Kidney epithelial cell (primary cell): ENCODE results near the gene SC5D. TPM values are rescaled to one million over a fixed set of nuclear protein-coding genes. Genes with fewer than 3 reads are reported as not detected.
A peak's percentile ranks its signal among the peaks of the same experiment; 100 is the strongest.

Experiments
- DNase-seq: peaks from one replicate; pipeline ENCODE4 v3.0.0-alpha.2; 2010; ENCODE audit warnings: low read depth
- H3K27me3 ChIP-seq: 2 replicates; pipeline ENCODE4 v1.6.0; 2011; ENCODE audit warnings: low read length; ENCODE audit not compliant: control insufficient read depth, insufficient read depth
- H3K36me3 ChIP-seq: 2 replicates; pipeline ENCODE4 v1.5.1; 2011; ENCODE audit warnings: low read length; ENCODE audit not compliant: control insufficient read depth, insufficient read depth
- H3K4me3 ChIP-seq: 2 replicates; pipeline ENCODE4 v1.5.1; 2011; ENCODE audit warnings: low read depth, mild to moderate bottlenecking, control low read depth, low read length
- total RNA-seq: library from RNA; depleted of rRNA; stranded (reverse); fragments of >200 nt; gene quantifications from 2 replicates; pipeline ENCODE4 v1.2.3, GENCODE V29; 2015
- TF ChIP-seq, protein P1 (sequence below): IDR thresholded peaks from 2 replicates; pipeline ENCODE4 v1.5.1; 2011; ENCODE audit warnings: mild to moderate bottlenecking, moderate library complexity, low read length, control low read depth, inconsistent platforms; ENCODE audit not compliant: insufficient read depth, poor library complexity, severe bottlenecking

SC5D gene
- total RNA-seq, 1 donor from 2014 or later, result 34.5 TPM

DNA sequence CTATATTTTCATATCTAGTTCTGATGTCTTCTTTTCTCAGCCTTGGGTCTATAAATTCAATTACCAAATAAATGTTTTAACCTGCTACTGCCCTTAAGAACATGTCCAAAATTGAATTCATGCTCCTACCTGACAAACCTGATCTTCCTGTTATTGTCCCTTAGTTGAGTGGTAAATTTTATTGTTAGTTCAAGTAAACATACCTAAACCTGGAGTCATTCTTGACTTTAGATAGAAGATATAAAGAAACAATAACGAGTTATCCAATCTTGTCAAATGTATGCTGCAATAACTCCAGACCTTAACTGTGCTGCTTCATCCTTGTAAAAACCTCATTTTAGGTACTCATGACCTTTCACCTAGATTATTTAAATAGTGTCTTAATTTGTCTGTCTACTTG lies 34.6 kb upstream of the SC5D start:
- TF ChIP-seq, protein P1, sequence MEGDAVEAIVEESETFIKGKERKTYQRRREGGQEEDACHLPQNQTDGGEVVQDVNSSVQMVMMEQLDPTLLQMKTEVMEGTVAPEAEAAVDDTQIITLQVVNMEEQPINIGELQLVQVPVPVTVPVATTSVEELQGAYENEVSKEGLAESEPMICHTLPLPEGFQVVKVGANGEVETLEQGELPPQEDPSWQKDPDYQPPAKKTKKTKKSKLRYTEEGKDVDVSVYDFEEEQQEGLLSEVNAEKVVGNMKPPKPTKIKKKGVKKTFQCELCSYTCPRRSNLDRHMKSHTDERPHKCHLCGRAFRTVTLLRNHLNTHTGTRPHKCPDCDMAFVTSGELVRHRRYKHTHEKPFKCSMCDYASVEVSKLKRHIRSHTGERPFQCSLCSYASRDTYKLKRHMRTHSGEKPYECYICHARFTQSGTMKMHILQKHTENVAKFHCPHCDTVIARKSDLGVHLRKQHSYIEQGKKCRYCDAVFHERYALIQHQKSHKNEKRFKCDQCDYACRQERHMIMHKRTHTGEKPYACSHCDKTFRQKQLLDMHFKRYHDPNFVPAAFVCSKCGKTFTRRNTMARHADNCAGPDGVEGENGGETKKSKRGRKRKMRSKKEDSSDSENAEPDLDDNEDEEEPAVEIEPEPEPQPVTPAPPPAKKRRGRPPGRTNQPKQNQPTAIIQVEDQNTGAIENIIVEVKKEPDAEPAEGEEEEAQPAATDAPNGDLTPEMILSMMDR, result no peak
- peak; percentile 10 for DNase-seq
- H3K36me3 ChIP-seq, result no peaks in the 10 kb centered on the region
- H3K4me3 ChIP-seq, result no peak overlapping the region
- H3K27me3 ChIP-seq, result no peaks in the 10 kb centered on the region

DNA sequence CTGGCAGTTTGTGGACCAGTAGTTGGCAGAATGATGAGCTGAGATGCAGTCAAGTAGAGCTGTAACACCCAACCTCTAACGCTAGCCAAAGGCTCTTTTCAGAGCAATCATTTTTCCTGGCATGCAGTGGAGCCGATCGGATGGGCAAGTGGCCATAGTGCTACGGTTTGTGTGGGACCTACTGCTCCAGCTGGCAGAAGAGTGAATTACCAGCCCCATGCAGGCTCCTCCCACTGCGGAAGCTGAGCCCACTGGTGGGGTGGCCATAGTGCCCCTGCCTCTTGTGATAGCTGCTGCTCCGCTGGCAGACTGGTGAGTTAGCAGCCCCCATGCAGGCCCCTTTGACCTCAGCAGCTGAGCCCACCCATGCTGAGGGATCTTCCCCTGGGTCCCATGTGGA lies 27.0 kb upstream of the SC5D start:
- TF ChIP-seq, protein P1, result no peak
- peaks cover 3% of the 10 kb centered on the region for H3K27me3 ChIP-seq

DNA sequence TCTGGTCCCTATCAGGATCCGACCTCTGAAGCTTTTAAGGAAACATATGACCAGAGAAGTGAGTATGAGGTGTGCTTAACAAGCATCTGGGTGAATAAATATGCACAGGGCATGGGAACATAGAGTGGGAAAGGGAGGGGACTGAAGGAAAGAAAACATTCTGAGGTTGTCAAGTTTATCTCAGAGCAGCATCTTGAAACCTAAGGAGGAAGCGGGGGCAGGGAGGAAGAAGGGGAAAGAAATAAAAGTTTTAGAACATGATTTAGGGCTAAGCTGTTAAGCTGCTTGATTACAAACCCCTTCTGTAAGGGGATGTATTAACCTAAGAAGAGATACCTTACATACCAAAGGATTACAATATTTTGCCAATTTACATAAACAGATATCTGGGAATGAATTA lies 24.0 kb upstream of the SC5D start:
- TF ChIP-seq, protein P1, result no peak
- no peak overlapping the region for H3K4me3 ChIP-seq
- peaks cover 3% of the 10 kb centered on the region for H3K27me3 ChIP-seq
- no peaks in the 10 kb centered on the region for H3K36me3 ChIP-seq
- no peak for DNase-seq

More for the DNA sequence above, 27.0 kb upstream of the SC5D start:
- Histone ChIP-seq H3K36me3 (no peaks in the 10 kb centered on the region), H3K4me3 (no peak overlapping the region)
- no peak for DNase-seq

DNA sequence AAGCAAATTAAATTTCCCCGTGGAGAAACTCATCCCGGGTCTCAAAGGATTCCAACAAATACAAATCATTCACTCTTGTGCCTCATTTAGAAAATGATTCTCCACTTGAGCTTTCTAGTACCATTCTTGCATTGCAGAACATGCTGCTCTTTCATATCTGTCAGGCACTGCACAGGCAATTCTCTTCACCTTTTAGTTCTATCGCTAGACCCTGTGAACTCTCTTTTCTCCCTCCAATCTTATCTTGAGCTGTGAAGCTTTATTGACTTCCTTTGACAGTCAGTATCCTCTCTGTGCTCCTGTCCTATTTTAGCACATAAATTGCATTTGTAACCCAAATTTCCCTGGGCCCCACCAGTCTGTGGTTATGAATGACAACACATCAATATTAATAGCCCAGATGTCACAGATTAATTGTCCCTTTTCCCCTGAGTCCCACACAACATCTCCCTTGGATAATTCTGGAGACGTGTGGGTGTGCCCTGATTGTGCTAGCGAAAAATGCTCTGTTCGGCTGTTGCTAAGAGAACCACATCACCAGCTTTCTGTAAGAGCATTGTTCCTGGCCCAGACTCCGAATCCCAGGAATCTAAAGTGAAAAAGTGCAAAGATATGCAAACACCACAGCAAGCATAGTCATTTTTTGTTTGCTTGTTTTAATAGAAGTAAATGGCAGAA lies 22.4 kb upstream of the SC5D start:
- H3K4me3 ChIP-seq, result no peak overlapping the region
- H3K36me3 ChIP-seq, result no peaks in the 10 kb centered on the region
- TF ChIP-seq, protein P1, result no peak
- DNase-seq, result no peak
- H3K27me3 ChIP-seq, result peaks cover 3% of the 10 kb centered on the region

DNA sequence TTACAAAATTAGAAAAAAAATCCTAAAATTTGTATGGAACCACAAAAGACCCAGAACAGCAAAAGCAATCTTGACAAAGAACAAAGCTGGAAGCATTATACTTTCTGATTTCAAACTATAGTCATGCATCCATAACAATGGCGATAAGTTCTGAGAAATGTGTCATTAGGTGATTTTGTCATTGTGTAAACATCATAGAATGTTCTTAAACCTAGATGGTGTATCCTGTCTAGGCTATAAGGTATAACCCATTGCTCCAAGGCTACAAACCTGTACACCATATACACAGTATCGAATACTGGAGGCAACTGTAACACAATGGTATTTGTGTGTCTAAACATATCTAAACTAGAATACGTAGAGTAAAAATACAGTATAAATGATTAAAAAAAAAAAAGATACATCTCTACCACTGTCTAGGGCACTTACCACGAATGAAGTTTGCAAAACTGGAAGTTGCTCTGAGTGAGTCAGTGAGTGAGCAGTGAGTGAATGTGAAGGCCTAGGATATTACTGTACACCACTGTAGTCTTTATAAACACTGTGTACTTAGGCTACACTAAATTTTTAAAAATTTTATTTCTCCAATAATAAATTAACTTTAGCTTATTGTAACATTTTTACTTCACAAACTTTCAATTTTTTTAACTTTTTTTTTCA lies 18.1 kb upstream of the SC5D start:
- Histone ChIP-seq H3K27me3 (no peaks in the 10 kb centered on the region), H3K36me3 (no peaks in the 10 kb centered on the region), H3K4me3 (no peak overlapping the region)
- TF ChIP-seq, protein P1, result no peak
- no peak for DNase-seq
